ENCODE measurements around the gene FABP2.
"Not testable (repeated sequence)": the region's sequence is repeated elsewhere in the genome, so short reads cannot be mapped to it uniquely, and the experiment has no call there.

Gene FABP2

DNA sequence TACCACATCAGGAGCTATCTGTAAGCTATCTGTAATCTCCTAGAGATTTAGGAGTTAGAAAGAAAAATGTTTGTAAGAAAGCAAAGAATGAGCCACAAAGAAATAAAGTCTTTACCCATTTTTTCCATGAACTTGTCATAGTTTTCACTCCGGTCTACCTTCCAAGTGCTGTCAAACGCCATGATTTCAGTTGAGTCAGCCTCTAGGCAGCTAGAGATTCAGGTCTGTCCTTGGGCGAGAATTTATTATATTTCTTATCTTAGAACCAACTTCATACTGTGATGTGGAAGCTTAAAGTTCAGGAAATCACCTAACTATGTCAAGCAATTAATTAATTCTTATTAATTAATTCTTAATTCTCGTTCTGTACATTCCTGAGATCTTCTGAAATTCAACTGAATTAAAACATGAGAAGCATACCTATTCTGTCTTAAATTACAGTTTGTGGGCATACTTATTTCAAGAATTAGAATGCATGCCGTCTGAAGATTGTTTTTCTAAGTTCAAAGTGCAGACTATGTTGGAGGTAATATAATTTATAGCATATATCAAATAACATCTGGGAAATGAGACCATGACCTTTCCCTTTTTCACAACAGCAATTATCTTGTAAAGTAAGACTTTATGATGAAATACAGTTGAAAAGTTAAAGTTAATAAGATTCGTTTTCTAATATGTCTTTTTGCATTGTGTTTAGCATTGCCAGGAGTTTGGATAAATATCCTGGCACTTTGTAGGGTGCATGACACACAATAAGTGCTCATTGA lies at the start of gene FABP2:
Gene FABP2, minus strand, starts transcription at position 218 of the 767 bp plus-strand sequence. Its CDS starts 36 bp downstream, at position 182.
- DNase-seq: no peak

DNA sequence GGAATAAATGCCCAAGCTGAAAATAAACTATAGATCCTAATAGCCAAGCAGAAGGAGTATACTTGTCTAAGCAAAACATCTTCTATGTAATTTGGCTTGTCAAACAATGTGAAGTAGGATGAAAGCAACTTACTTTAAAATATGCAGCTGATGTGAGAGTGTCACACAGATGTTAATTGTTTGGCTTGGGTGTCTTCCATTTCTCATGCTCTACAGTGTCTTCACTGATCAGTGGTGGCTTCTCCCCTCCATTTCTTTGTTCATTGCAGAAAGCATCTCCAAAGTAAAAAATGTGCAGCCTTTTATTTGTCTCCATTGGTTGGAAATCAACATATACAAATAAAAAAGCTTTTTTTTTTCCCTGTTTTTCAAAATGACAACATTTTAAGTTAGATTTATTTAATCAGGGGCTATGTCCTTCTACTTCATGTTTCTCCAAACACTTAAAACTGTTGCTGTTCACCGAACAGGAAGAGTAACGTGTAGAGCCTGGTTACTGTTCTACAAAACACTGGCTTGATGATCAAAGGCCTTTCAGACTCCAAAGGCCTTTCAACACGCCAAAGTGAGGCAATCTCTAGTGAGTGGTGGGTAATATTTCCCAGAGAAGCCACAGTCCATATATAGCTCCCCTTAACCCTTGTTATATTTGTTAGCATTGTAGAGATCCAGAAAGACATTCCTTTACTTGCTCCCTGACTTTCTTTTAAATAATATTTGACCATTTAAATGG lies 49.2 kb upstream of the FABP2 start:
- DNase-seq: not testable (repeated sequence)

DNA sequence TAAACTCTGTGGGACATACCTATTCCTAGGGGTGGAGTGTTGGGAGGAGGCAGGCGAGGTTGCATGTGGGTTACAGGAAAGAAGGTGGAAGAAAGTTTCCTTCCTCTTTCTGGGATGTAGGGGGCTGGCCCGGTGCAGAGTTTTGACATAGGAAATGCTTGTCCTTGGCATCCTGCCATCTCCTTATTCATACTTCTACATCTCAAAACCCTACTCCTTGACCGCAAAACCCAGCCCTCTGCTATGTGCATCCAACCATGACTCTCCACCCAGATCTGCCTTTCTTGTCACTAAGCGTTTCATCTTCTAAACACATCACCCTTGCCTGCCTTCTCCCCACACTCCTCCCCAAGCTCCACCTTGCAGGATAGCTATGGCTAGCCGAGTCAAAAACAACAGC lies 48.5 kb upstream of the FABP2 start:
- DNase-seq: peak; percentile 51

DNA sequence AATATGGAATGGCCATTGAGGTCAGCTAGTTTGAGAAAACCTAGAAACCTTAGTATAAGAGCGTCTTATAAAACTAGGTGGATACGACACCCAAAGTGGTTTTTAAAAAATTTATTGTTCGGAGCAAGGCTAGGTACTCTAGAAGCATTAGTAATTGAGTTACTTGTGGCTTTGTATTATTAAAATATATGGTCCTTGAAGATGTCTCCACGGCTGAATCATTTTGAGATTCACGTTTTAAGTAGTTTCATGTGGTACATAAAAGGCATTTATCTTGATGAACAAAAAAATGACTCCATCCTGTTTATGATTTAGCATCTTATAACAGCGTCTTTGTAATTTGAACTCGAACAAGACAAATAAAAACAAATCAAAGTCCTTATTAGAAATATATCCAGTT lies 44.9 kb upstream of the FABP2 start:
- DNase-seq: not testable (repeated sequence)

DNA sequence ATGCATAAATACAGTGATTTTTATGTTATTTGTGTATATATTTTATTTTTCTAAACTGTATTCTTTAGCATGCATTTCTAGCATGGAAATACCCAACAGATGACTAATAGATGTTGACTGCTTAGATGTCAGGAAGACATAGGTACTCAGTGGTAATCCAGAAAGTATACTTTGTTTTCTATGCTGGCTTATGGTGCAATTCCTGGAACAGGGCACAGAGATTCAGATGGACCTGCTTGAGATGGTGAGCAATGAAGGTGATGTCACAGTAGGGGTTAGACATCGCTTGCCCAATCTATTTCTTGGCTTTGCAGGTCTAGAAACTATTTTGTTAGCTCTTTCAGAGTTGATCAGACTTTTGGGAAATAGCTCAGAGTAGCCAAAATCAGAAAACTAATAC lies 42.3 kb upstream of the FABP2 start:
- not testable (repeated sequence) for DNase-seq

DNA sequence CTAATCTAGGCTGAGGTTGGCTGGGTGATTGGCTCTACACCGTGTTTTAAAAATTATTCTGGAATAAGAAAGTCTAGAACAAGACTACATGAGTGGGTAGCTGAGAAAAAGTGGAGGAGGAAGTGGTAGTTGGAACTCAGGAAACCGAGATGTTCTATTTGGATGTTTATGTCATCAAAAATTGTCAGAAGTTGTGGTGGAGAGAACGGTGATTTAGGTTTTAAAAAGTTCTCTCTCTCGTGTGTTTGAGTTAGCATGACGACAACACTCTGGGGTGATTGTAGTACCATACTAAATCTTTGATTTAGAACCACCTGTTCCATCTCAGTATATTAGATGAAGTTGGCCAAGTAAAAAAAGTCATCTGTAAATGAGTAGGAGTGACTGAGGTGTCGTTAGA lies 41.4 kb upstream of the FABP2 start:
- not testable (repeated sequence) for DNase-seq

DNA sequence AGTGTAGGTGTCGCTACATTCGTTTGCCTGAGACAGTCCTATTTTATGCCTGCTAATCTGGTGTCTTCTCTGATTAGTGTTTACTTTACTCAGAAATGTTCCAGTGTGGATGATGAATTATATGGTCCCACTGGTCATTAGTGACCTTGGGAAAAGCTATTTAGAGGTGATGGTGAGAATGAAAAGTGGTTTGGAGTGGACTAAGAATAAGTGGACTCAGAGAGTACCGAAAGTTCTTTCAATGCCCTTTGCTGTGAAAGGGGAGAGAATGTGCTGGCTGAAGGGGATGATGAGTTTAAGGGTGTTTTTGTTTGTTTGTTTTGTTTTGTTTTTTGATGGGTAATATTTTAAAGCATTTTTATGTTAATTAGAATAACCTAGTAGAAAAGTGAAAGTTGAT lies 40.5 kb upstream of the FABP2 start:
- not testable (repeated sequence) for DNase-seq

DNA sequence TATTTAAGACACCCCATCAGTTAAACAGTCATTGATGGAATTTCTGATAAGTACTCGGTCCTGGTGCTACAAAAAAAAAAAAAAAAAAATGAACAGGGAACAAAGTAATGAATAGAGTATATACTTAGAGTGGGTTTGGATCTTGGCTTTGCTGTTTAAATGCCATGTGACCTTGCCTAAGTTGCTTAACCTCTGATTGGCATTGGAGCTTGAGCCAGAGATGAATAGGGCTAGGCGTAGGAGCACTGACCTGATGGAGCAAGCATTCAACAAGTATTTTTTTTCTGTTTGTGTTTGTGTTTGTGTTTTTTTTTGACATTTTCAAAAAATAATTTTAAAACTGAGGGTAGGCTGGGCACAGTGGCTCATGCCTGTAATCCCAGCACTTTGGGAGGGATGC lies 37.9 kb upstream of the FABP2 start:
- DNase-seq: not testable (repeated sequence)

DNA sequence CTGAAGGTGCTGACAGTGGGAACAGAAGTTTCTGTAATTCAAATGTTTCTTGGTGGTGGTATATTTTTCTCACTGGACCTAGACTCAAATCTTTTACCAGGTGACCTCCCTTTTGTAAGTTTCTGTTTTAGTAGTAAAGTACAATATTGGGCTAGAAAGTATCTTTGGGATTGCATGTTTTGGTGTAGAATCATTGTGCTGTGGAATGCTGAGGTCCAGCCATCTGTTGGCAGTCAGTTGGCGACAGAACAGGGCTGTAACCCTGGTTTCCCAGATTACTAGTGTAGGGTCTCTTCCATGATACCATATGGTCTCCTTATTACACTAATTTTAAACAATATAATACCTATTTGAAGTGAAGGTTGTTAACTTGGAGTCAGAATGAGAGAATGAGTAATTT lies 34.9 kb upstream of the FABP2 start:
- not testable (repeated sequence) for DNase-seq

DNA sequence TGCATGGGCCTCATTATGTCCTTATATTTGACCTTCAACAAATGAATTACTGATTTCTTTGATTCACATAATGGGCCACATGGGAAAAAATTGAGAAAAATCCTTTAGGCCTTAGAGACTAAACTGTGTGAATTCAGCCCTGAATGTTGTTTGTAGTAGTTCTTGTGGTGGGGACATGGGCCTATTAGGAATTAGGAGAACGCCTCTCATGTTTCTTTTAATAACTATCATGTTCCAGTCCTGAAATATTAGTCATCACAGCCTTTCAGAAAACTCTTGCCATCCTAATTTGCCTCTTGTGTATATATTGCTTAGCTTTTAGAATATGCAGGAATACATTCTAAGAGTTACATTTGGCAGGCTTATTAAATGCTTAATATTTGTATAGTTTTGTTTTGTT lies 34.1 kb upstream of the FABP2 start:
- DNase-seq: not testable (repeated sequence)

DNA sequence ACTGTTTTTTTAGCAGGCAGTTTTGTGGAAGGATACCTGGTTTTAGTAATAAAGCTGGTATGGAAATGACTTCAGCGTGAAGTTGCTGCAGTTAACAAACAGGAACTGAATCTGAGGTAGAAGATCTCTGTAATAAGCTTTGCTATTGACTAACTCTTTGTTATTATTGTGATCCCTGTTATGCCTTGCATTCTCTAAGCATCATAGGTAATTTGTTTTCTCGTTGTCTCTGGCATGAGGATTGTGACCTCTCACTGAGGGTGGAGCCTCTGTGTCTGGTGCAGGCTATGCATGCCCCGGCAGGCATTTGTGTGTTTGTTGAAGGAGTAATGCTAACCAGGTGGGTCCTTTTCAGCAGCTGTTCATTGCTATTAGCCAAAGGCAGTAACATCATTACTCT lies 31.4 kb upstream of the FABP2 start:
- not testable (repeated sequence) for DNase-seq

DNA sequence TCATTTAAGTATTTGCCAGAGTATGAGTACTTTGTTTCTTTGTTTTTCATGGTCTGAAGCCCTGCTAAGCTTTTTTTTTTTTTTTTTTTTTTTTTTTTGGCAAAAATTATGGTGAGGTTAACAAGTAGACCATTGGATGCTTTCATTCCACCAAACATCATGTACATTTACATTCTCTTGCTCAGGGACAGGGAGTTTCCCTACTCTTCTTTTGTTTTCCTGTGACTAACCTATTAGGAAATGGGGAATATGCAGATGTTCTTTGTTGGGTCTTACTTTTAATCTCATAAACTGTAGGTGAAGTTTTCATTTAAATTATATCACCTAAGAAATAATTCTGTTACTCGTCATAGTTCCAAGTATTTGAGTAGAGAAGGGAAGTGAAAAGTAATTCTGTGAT lies 26.2 kb upstream of the FABP2 start:
- DNase-seq: not testable (repeated sequence)

DNA sequence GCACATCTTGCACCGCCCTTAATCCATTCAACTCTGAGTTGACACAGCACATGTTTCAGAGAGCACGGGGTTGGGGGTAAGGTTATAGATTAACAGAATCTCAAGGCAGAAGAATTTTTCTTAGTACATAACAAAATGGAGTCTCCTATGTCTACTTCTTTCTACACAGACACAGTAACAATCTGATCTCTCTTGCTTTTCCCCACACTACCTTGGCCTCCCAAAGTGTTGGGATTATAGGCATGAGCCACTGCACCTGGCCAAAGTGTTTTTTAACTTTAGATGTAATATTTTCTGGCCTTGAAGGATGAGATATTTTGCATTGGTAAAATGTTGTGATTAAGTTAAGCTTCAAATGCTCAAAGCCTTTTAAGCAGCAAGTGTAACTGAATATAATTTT lies 21.4 kb upstream of the FABP2 start:
- DNase-seq: not testable (repeated sequence)

DNA sequence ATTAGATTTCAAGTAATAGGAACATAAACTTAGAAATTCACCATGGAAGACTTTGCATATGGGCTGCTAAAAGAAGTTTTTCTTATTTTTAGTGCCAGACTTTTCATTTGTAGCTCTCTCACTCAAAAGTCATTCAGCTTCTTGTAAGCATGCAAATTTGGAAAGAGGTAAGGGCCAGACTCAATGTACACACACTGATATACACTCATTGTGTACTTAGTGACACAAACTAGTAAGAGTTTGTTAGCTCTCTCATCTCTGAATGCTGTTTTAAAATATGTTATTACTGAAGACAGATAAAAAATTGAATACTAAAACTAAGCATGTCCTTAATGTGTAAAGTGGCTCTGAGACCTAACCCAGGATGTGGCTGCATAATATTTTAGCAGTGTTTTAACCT lies 18.0 kb upstream of the FABP2 start:
- not testable (repeated sequence) for DNase-seq

DNA sequence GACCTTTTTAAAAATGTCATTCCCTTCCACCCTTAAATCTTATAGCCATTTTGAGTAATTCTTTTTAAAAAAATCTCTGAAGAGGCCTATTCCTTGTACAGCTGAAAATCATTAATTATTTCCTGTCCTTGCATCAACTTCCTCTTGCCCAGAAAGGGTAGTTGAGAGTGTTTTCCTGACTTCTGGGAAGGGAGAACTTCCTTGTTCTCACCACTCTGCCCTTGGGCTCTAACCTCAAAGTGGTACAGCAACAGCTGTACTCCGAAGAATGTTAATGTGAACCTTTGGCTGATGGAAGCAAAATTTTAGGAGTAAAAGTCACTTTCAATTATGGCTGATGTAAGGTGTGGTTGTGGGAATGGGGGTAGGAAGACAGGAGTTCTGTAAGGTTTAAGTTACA lies 15.1 kb upstream of the FABP2 start:
- peak; percentile 26 for DNase-seq

DNA sequence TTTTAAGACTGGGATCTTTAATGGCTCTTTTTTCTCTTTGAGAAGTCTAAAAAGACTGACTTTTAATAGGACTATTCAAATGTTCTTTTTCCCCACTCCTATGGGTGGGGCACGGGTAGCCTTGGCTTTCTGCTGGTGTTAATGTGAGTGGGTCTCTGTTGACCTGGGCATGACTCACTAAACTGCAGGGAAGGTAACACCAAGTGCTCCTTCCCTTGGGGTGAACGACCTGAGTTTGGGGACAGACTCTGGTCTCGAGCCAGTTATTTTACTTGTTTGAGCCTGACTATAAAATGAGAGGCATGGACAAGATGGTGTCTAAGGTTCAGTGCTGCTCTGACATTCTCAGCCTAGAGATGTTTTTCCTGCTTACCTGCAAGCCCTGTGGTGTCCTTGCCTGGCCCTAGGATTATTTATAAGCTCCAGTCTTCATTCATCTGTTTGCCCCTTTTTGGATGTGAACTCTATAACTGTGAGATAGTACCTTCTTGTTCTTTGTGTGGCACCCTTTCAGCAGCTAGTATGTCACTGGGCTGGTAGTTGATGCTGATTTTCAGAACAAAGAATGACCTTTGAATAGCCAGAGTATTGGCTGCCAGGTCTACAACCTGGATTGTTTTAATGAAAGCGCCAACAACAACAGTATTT lies 14.5 kb upstream of the FABP2 start:
- DNase-seq: not testable (repeated sequence)

DNA sequence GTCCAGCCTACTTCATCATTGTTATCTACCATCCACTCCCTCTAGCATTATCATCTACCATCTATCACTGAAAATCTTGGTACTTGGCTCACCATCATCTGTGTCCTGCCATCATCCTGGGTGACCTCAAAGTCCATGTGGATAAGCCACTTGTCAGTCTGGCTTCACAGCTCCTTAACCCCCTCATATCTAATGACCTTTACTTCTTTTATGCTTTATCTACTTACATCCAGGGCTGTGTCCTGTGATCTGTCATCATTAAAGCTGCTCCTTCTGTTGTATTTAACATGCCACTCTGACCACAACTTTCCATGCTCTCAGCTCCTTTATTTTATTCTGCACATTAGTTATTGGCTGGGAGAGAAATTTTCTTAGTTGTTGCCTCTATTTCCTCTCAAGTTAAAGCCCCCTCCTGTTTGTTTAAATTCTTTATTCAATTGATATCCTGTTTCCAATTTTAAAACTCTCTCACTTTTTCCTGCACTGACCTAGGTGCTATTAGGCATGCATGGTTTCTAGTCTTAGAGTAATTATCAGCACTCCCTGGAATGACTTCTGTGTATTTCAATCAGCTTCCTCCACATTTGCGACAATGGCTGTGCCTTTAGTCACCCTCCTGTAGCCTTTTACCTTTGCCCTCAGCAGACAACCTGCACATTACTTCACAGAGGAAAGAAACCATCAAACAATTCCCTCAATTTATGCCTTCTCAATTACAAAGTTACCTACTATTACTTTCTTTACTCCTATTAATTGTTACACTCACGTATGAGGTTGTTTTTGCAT lies 8.1 kb upstream of the FABP2 start:
- DNase-seq: no peak

DNA sequence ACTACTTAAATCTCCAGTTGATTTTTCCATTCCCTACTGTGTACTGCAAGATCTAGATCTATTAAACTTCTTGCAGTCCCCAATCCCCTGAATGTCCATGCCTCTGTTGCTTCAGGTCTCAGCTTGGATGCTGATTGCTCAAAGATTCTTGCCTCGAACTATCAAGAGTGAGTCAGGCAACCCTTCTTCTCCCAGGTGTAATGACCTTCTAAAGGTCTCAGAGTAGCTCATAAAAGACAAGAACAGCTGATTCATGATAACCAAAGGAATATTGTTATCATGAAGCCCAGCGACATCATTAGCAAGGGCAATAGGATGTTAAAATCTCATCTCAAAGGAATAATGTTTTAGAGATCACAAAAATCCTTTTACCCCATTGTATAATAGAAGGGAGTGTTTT lies 6.8 kb upstream of the FABP2 start:
- no peak for DNase-seq

DNA sequence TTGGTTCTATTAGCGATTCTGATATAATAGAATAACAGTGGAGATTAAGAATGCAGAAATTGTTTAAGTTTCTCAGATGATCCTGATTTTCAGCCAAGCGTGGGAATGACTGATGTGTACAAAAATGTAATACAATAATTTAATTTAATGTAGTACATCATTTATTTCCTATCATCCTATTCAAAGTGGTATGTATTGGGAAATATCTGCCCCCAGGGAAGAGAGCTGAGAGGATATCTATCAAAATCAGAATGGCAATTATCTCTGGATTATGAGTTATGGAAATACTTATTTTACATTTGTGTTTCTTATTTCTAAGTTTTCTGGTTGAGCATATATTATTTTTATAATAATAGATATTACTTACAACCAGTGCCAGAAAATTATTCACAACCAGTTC lies 3.9 kb downstream of the FABP2 start:
- peak; percentile 25 for DNase-seq

DNA sequence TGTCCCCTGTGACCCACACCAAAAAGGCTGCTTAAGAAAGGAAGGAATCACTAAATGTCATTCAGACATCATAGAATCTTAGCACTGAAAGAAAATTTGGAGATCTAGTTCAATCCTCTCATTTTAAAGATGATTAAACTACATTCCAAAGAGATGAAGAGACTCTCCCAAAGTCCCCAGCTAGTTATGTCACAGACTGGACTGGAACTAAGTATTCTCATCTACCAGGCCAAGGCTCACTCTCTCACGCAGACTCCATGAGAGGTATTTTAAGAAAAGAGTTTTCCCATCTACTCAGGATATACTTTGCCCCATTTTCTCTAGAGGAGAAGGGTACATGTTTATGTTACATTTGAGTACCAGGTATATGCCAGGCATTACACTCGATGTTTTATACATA lies 6.9 kb downstream of the FABP2 start:
- peak; percentile 46 for DNase-seq

DNA sequence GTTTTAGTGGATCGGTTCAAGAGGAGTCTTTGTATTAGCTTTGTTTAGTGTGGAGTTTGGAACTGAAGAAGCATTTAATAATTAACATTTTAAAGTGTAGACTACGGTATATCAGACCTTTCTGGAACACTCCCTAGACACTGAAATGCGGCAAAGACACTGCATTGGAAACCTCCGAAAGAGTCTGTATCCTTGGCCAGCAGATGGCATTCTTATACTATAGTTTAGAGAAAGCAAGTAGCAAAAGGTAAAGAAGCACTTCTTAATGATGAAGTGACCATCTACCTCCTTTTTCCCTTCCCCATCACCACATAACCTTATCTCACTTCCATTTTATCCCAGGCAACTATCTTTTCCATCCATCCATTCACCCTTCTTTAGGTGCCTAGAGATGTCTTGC lies 7.6 kb downstream of the FABP2 start:
- DNase-seq: peak; percentile 47

DNA sequence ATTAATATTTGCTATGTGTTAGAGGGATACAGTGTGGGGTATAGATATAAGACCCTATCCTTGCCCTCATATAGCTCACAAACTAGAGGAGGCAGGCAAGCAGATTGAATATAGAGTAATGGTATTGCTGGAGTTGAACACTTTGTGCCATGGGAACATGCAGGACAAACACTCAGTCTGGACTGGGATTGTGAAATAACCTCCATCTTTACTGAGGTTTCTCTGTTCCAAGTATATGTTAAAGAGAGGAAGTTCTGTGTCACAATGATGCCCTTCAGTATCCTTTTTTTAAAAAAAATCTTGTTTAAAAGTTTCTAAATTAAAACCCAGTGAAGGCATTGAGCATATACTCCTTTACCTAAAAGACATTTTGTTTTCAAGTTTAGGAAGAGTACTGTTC lies 8.7 kb downstream of the FABP2 start:
- no peak for DNase-seq

DNA sequence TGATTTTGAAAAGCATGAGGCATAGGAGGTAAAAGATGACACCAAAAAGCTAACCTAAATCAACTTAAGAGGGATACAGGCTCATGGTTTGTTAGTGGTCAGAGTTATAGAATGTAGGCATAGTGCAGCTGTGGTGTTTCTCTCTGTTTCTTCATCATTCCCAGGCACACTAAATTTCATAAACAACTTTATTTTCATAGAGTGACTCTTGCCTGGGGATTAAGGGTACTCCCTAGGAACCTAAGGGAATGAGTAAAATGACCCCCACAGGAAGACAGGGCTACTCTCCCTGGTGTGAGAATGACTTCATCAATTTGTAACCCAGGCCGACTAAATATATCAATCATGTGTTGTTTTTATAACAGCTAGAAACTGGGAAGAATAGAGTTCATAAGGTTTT lies 11.1 kb downstream of the FABP2 start:
- DNase-seq: no peak

All from fibroblast of skin of right biceps (primary cell).